Renal cortex interstitium (tissue), 11 donors: ENCODE measurements around the gene MIGA2. TPM values are rescaled to one million over a fixed set of nuclear protein-coding genes. Genes with fewer than 3 reads are reported as not detected.

Experiments used
- DNase-seq, 11 donors: peaks; one replicate each; pipeline ENCODE4 v3.0.0-alpha.2; 2013; ENCODE audit warnings: low read depth in 9 of 11, low spot score in 4 of 11; ENCODE audit errors: extremely low read depth in 1 of 11
- polyA plus RNA-seq, 3 donors: library from polyadenylated mRNA; unstranded; fragments of 120-200 nt; gene quantifications; one replicate each; pipeline ENCODE4 v1.2.1, GENCODE V29; 2013; ENCODE audit not compliant: insufficient read length in 3 of 3

The MIGA2 gene
- polyA plus RNA-seq, 3 donors: 16.8 to 28.5 (median 21.2) TPM

- no peak for DNase-seq
These were observed 27.3 kb upstream of the MIGA2 start for GRCh38 chr9:129008986-129009583.

- no peak for DNase-seq
These were observed 26.8 kb upstream of the MIGA2 start for GRCh38 chr9:129009584-129010141.

GRCh38 chr9:129010267-129010975, 26.0 kb upstream of the MIGA2 start:
- DNase-seq: no peak

- no peak for DNase-seq
These were observed 25.3 kb upstream of the MIGA2 start for GRCh38 chr9:129011170-129011569.

- no peak for DNase-seq
These were observed 24.7 kb upstream of the MIGA2 start for GRCh38 chr9:129011761-129012181.

- DNase-seq: no peak
These were observed 24.1 kb upstream of the MIGA2 start for GRCh38 chr9:129012343-129012742.

- DNase-seq: no peak
These were observed 23.5 kb upstream of the MIGA2 start for GRCh38 chr9:129012893-129013448.

- no peak for DNase-seq
These were observed 22.8 kb upstream of the MIGA2 start for GRCh38 chr9:129013674-129014073.

- DNase-seq: no peak
These were observed 22.3 kb upstream of the MIGA2 start for GRCh38 chr9:129014124-129014523.

GRCh38 chr9:129014608-129015007, 21.8 kb upstream of the MIGA2 start:
- no peak for DNase-seq

GRCh38 chr9:129021091-129021490, 15.3 kb upstream of the MIGA2 start:
- DNase-seq: no peak

- no peak for DNase-seq
These were observed 14.4 kb upstream of the MIGA2 start for GRCh38 chr9:129022037-129022436.

- DNase-seq: peak in 7 of 11 donors; percentile 17 to 51 (median 39)
These were observed 13.2 kb upstream of the MIGA2 start for GRCh38 chr9:129023036-129023907.

GRCh38 chr9:129023908-129024233, 12.6 kb upstream of the MIGA2 start:
- DNase-seq: no peak

GRCh38 chr9:129026442-129027223, 9.8 kb upstream of the MIGA2 start:
- DNase-seq: peak in 8 of 11 donors; percentile 47 to 81 (median 76)

GRCh38 chr9:129027224-129027684, 9.2 kb upstream of the MIGA2 start:
- DNase-seq: no peak

- peak in 2 of 11 donors; percentile 14 to 23 for DNase-seq
These were observed 8.7 kb upstream of the MIGA2 start for GRCh38 chr9:129027685-129028191.

GRCh38 chr9:129028192-129028966, 8.0 kb upstream of the MIGA2 start, which contains the start of gene SH3GLB2:
Gene SH3GLB2, minus strand, starts transcription at chr9:129028331. Its CDS starts 177 bp downstream, at chr9:129028154.
- DNase-seq: peak; percentile 67 to 92 (median 86)
